IMR-90 (cell line): ENCODE measurements around the gene SHISA6. TPM values are rescaled to one million over a fixed set of nuclear protein-coding genes. Genes with fewer than 3 reads are reported as not detected.

Source experiments
- ATAC-seq: fragments of 200-7000 bp; cut with Tn5 transposase; 2 replicates; pipeline ENCODE4 v1.9.1; 2020; ENCODE audit warnings: low read depth, mild to moderate bottlenecking, moderate library complexity
- BruUV-seq: library from RNA; stranded (reverse); fragments of 400-500 nt; replicated peaks from 2 replicates; lab custom pipeline; 2021; lab: Mats Ljungman, UMichigan
- CTCF ChIA-PET: fragments of 300-600 bp; formaldehyde crosslinking; extraction: SDS; loops from one replicate; lab custom pipeline; 2021; ENCODE audit warnings: antibody characterized with exemption; lab: Yijun Ruan, JAX
- POLR2A ChIA-PET: fragments of 300-600 bp; sonication (Branson Sonifier 250); formaldehyde crosslinking; loops from one replicate; lab custom pipeline; 2022; ENCODE audit warnings: antibody characterized with exemption; ENCODE audit not compliant: unreplicated experiment; lab: Charles Lee
- DNase-seq: peaks from one replicate; pipeline ENCODE4 v3.0.0; 2013
- H2AFZ ChIP-seq: replicated peaks from 2 replicates; pipeline ENCODE3; 2013; ENCODE audit warnings: low read length, mild to moderate bottlenecking; ENCODE audit not compliant: poor library complexity
- H2AK5ac ChIP-seq: 2 replicates; pipeline ENCODE4 v1.6.1; 2013; ENCODE audit warnings: low read depth, low read length, inconsistent platforms
- H2AK9ac ChIP-seq: replicated peaks from 2 replicates; pipeline ENCODE3; 2013; ENCODE audit warnings: mild to moderate bottlenecking, low read depth, low read length, moderate library complexity; ENCODE audit not compliant: poor library complexity
- H2BK120ac ChIP-seq: 2 replicates; pipeline ENCODE4 v1.6.1; 2013; ENCODE audit warnings: low read depth, low read length, inconsistent platforms
- H2BK15ac ChIP-seq: 3 replicates; pipeline ENCODE4 v1.6.1; 2013; ENCODE audit warnings: low read depth, low read length, inconsistent platforms
- H2BK20ac ChIP-seq: 2 replicates; pipeline ENCODE4 v1.6.1; 2013; ENCODE audit warnings: low read depth, mild to moderate bottlenecking, inconsistent platforms, low read length, moderate library complexity
- H2BK5ac ChIP-seq: 2 replicates; pipeline ENCODE4 v1.6.1; 2013; ENCODE audit warnings: mild to moderate bottlenecking, low read depth, low read length, inconsistent platforms; ENCODE audit not compliant: poor library complexity, severe bottlenecking
- H3K14ac ChIP-seq: replicated peaks from 2 replicates; pipeline ENCODE4 v1.6.1; 2013; ENCODE audit warnings: low read depth, low read length, inconsistent platforms
- H3K18ac ChIP-seq: 2 replicates; pipeline ENCODE4 v1.6.1; 2013; ENCODE audit warnings: low read depth, low read length, control low read depth
- H3K23ac ChIP-seq: 2 replicates; pipeline ENCODE4 v1.6.1; 2013; ENCODE audit warnings: low read depth, low read length, inconsistent platforms
- H3K27ac ChIP-seq: 2 replicates; pipeline ENCODE4 v1.5.1; 2013; ENCODE audit warnings: mild to moderate bottlenecking, control low read depth, low read length; ENCODE audit not compliant: insufficient read depth
- H3K27me3 ChIP-seq: 2 replicates; pipeline ENCODE4 v1.6.1; 2013; ENCODE audit warnings: low read length; ENCODE audit not compliant: control insufficient read depth, insufficient read depth
- H3K36me3 ChIP-seq: 2 replicates; pipeline ENCODE4 v1.6.1; 2013; ENCODE audit warnings: low read length, mixed read lengths; ENCODE audit not compliant: control insufficient read depth, insufficient read depth
- H3K4ac ChIP-seq: 2 replicates; pipeline ENCODE4 v1.6.1; 2013; ENCODE audit warnings: low read depth, low read length, inconsistent platforms
- H3K4me1 ChIP-seq: 2 replicates; pipeline ENCODE4 v1.6.1; 2013; ENCODE audit warnings: low read length, mixed read lengths; ENCODE audit not compliant: control insufficient read depth, insufficient read depth
- H3K4me2 ChIP-seq: 2 replicates; pipeline ENCODE4 v1.6.1; 2013; ENCODE audit warnings: low read depth, mild to moderate bottlenecking, control low read depth, low read length, moderate library complexity
- H3K4me3 ChIP-seq: 2 replicates; pipeline ENCODE4 v1.5.1; 2013; ENCODE audit warnings: low read depth, mild to moderate bottlenecking, control low read depth, low read length, moderate library complexity; ENCODE audit not compliant: insufficient read depth
- H3K56ac ChIP-seq: 2 replicates; pipeline ENCODE4 v1.6.1; 2013; ENCODE audit warnings: low read length, inconsistent platforms; ENCODE audit not compliant: insufficient read depth; ENCODE audit errors: extremely low read depth
- H3K79me1 ChIP-seq, 2 experiments: 2 replicates each; pipeline ENCODE4 v1.6.1; 2013; ENCODE audit warnings: low read length in 2 of 2, inconsistent platforms in 1 of 2, low read depth in 1 of 2
- H3K9ac ChIP-seq: 2 replicates; pipeline ENCODE4 v1.6.1; 2013; ENCODE audit warnings: low read depth, low read length, control low read depth
- H3K9me1 ChIP-seq: 2 replicates; pipeline ENCODE4 v1.6.1; 2013; ENCODE audit warnings: low read length, inconsistent platforms; ENCODE audit not compliant: insufficient read depth
- H3K9me3 ChIP-seq: 2 replicates; pipeline ENCODE4 v1.6.1; 2013; ENCODE audit warnings: low read length; ENCODE audit not compliant: control insufficient read depth, insufficient read depth
- H4K20me1 ChIP-seq: 2 replicates; pipeline ENCODE4 v1.6.1; 2013; ENCODE audit warnings: low read length, inconsistent platforms; ENCODE audit not compliant: insufficient read depth
- H4K5ac ChIP-seq: 2 replicates; pipeline ENCODE4 v1.6.1; 2013; ENCODE audit warnings: mild to moderate bottlenecking, low read depth, low read length, control low read depth
- H4K8ac ChIP-seq, 2 experiments: 2 replicates each; pipeline ENCODE4 v1.6.1; 2013; ENCODE audit warnings: low read depth in 2 of 2, low read length in 2 of 2, control low read depth in 1 of 2, inconsistent platforms in 1 of 2
- H4K91ac ChIP-seq: 2 replicates; pipeline ENCODE4 v1.6.1; 2013; ENCODE audit warnings: low read depth, low read length, inconsistent platforms; ENCODE audit not compliant: insufficient read depth
- BHLHE40 ChIP-seq: fragments of 150-350 bp; IDR thresholded peaks from 2 replicates; pipeline ENCODE4 v1.6.1; 2016; ENCODE audit warnings: mild to moderate bottlenecking, low read depth, low read length
- CEBPB ChIP-seq: IDR thresholded peaks from 2 replicates; pipeline ENCODE4 v1.6.1; 2012; ENCODE audit warnings: low read depth, low read length, improper control_type of control experiment
- FOS ChIP-seq: fragments of 150-350 bp; IDR thresholded peaks from 2 replicates; pipeline ENCODE4 v1.6.1; 2016; ENCODE audit warnings: low read depth, low read length
- MAFK ChIP-seq: IDR thresholded peaks from 2 replicates; pipeline ENCODE4 v1.6.1; 2012; ENCODE audit warnings: low read depth, low read length, improper control_type of control experiment
- MAZ ChIP-seq: IDR thresholded peaks from 2 replicates; pipeline ENCODE4 v1.6.1; 2012; ENCODE audit warnings: low read depth, mild to moderate bottlenecking, low read length, improper control_type of control experiment, moderate library complexity, borderline replicate concordance
- MXI1 ChIP-seq: IDR thresholded peaks from 2 replicates; pipeline ENCODE4 v1.6.1; 2012; ENCODE audit warnings: low read depth, mild to moderate bottlenecking, low read length, moderate library complexity, borderline replicate concordance
- NFE2L2 ChIP-seq: fragments of 150-350 bp; IDR thresholded peaks from 2 replicates; pipeline ENCODE4 v1.6.1; 2016; ENCODE audit warnings: low read depth, mild to moderate bottlenecking, low read length
- RAD21 ChIP-seq: IDR thresholded peaks from 2 replicates; pipeline ENCODE4 v1.6.1; 2012; ENCODE audit warnings: low read length, improper control_type of control experiment
- RCOR1 ChIP-seq: IDR thresholded peaks from 2 replicates; pipeline ENCODE4 v1.6.1; 2012; ENCODE audit warnings: mild to moderate bottlenecking, low read length, improper control_type of control experiment; ENCODE audit not compliant: insufficient replicate concordance
- SMC3 ChIP-seq: fragments of 150-350 bp; IDR thresholded peaks from 2 replicates; pipeline ENCODE4 v1.6.1; 2016; ENCODE audit warnings: low read depth, mild to moderate bottlenecking, antibody characterized with exemption, low read length, moderate library complexity
- WGBS, 2 experiments: methylation state at CpG; one replicate each; pipeline versions ENCODE4 v1.1.5 to v1.1.7; 2013; ENCODE audit warnings: missing lambda C conversion rate in 2 of 2; ENCODE audit not compliant: insufficient read length in 1 of 2; ENCODE audit errors: extremely low coverage in 2 of 2; 5-methylcytosine and 5-hydroxymethylcytosine counted together
- dilution Hi-C: fragments of 300-500 bp; cut with HindIII; formaldehyde crosslinking; loops from one replicate; pipeline ENCODE4 v1.14.3; 2018; ENCODE audit warnings: low sequenced_read_pairs; ENCODE audit not compliant: unreplicated experiment
- in situ Hi-C: fragments of 300-500 bp; cut with MboI; formaldehyde crosslinking; loops from 3 replicates; pipeline ENCODE4 v1.14.3; 2019; ENCODE audit warnings: low sequenced_read_pairs, inconsistent platforms, mixed read lengths
- intact Hi-C: fragments of 100-400 bp; cut with micrococcal nuclease; formaldehyde crosslinking; loops from 2 replicates; pipeline ENCODE4 v1.10.0; 2022
- polyA plus RNA-seq, 3 experiments: library from polyadenylated mRNA; depleted of rRNA; stranded (reverse); fragments of >200 nt; gene quantifications; 2 replicates each; pipeline ENCODE4 v1.2.3, GENCODE V29; 2012; ENCODE audit warnings: low replicate concordance in 1 of 3
- total RNA-seq: library from RNA; depleted of rRNA; stranded (reverse); fragments of >200 nt; gene quantifications from 2 replicates; pipeline ENCODE4 v1.2.3, GENCODE V29; 2012
- TF ChIP-seq, protein P1 (sequence below): conservative IDR thresholded peaks from 2 replicates; pipeline ENCODE4 v1.5.1; 2012; ENCODE audit warnings: mild to moderate bottlenecking, low read depth, low read length, improper control_type of control experiment
- TF ChIP-seq, protein P2 (sequence below): fragments of 150-350 bp; IDR thresholded peaks from 2 replicates; pipeline ENCODE4 v1.6.1; 2016; ENCODE audit warnings: low read depth, mild to moderate bottlenecking, low read length, moderate library complexity, borderline replicate concordance

Gene SHISA6
- total and polyA plus RNA-seq, 2 of the 4 experiments (the other 2 are of a cell fraction) = not detected

GRCh38 chr17:11554042-11554441, 313.0 kb downstream of the SHISA6 start:
- DNase-seq (no peak), ATAC-seq (no peak)
- H2BK15ac ChIP-seq = no peak overlapping the region
- ChIA-PET CTCF (no interaction called here), POLR2A (no interaction called here)
- intact Hi-C loops (no loop called here), dilution Hi-C loops (no loop called here), in situ Hi-C loops (no loop called here)
- H3K18ac ChIP-seq = no peak overlapping the region
- no CpG with 5 or more reads among the region's 1 CpG for WGBS, 2 experiments
- no peak overlapping the region for H3K4ac ChIP-seq
- H4K91ac ChIP-seq = no peak overlapping the region
- no peak overlapping the region for H3K4me2 ChIP-seq
- H3K9me3 ChIP-seq = peaks cover 55% of the 10 kb centered on the region
- no peaks in the 10 kb centered on the region for H4K20me1 ChIP-seq
- H2BK120ac ChIP-seq = no peak overlapping the region
- no peak overlapping the region for H4K5ac ChIP-seq
- no peak overlapping the region for H3K14ac ChIP-seq
- no peak overlapping the region for H2BK5ac ChIP-seq
- H2AK9ac ChIP-seq = no peak overlapping the region
- H3K9me1 ChIP-seq = no peaks in the 10 kb centered on the region
- no peak overlapping the region for H3K4me3 ChIP-seq
- no peaks in the 10 kb centered on the region for H3K27me3 ChIP-seq
- no peak overlapping the region for H3K23ac ChIP-seq
- H3K36me3 ChIP-seq = no peaks in the 10 kb centered on the region
- no peak overlapping the region for H3K9ac ChIP-seq
- no peaks in the 10 kb centered on the region for H3K4me1 ChIP-seq
- H2BK20ac ChIP-seq = no peak overlapping the region
- no peaks in the 10 kb centered on the region for H3K79me1 ChIP-seq
- TF ChIP-seq RAD21 (no peak), FOS (no peak), CEBPB (no peak), NFE2L2 (no peak), RCOR1 (no peak), BHLHE40 (no peak), SMC3 (no peak), MAFK (no peak), MAZ (no peak), MXI1 (no peak)
- TF ChIP-seq, protein P1, sequence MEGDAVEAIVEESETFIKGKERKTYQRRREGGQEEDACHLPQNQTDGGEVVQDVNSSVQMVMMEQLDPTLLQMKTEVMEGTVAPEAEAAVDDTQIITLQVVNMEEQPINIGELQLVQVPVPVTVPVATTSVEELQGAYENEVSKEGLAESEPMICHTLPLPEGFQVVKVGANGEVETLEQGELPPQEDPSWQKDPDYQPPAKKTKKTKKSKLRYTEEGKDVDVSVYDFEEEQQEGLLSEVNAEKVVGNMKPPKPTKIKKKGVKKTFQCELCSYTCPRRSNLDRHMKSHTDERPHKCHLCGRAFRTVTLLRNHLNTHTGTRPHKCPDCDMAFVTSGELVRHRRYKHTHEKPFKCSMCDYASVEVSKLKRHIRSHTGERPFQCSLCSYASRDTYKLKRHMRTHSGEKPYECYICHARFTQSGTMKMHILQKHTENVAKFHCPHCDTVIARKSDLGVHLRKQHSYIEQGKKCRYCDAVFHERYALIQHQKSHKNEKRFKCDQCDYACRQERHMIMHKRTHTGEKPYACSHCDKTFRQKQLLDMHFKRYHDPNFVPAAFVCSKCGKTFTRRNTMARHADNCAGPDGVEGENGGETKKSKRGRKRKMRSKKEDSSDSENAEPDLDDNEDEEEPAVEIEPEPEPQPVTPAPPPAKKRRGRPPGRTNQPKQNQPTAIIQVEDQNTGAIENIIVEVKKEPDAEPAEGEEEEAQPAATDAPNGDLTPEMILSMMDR = no peak
- TF ChIP-seq, protein P2, sequence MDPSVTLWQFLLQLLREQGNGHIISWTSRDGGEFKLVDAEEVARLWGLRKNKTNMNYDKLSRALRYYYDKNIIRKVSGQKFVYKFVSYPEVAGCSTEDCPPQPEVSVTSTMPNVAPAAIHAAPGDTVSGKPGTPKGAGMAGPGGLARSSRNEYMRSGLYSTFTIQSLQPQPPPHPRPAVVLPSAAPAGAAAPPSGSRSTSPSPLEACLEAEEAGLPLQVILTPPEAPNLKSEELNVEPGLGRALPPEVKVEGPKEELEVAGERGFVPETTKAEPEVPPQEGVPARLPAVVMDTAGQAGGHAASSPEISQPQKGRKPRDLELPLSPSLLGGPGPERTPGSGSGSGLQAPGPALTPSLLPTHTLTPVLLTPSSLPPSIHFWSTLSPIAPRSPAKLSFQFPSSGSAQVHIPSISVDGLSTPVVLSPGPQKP = no peak
- BruUV-seq = no TSS peak
- no peak overlapping the region for H3K56ac ChIP-seq
- H2AK5ac ChIP-seq = no peak overlapping the region
- H4K8ac ChIP-seq = no peak overlapping the region
- no peak overlapping the region for H2AFZ ChIP-seq
- no peak overlapping the region for H3K27ac ChIP-seq
